ENCODE measurements around the gene WDR27.

DNA sequence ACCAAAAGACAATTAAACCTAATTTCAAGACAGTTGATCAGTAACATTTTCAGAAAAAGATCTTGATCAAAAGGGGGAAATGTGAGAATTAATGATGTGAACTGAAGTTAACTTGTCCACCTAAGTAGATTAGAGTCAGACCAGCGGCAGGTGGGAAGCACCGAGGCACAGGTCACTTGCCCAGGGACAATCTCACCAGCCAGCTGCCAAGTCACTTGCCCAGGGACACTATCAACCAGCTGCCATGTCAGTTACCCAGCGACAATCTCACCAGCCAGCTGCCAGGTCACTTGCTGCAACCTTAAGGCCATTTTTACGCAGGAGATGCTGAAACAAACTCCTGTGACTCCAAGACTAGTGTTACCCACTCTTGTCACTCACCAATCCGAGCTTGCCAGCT is 260.5 kb downstream of the WDR27 start:
- TF ChIP-seq, protein P1, sequence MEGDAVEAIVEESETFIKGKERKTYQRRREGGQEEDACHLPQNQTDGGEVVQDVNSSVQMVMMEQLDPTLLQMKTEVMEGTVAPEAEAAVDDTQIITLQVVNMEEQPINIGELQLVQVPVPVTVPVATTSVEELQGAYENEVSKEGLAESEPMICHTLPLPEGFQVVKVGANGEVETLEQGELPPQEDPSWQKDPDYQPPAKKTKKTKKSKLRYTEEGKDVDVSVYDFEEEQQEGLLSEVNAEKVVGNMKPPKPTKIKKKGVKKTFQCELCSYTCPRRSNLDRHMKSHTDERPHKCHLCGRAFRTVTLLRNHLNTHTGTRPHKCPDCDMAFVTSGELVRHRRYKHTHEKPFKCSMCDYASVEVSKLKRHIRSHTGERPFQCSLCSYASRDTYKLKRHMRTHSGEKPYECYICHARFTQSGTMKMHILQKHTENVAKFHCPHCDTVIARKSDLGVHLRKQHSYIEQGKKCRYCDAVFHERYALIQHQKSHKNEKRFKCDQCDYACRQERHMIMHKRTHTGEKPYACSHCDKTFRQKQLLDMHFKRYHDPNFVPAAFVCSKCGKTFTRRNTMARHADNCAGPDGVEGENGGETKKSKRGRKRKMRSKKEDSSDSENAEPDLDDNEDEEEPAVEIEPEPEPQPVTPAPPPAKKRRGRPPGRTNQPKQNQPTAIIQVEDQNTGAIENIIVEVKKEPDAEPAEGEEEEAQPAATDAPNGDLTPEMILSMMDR (IDR thresholded peaks at IDR 0.05) = no peak
- no peak for TF ChIP-seq POLR2A (IDR thresholded peaks at IDR 0.05)
